Psoas muscle (tissue), 8 donors: ENCODE measurements around the gene UIMC1. TPM values are rescaled to one million over a fixed set of nuclear protein-coding genes. Genes with fewer than 3 reads are reported as not detected.

ENCODE experiments used
- ATAC-seq, 4 donors: fragments of 200-7000 bp; cut with Tn5 transposase; one replicate each; pipeline ENCODE4 v1.9.1; 2020; ENCODE audit warnings: moderate library complexity in 3 of 4, mild to moderate bottlenecking in 2 of 4
- DNase-seq, 2 donors: peaks; one replicate each; pipeline ENCODE4 v3.0.0-alpha.2; 2020
- H3K27ac ChIP-seq: fragments of 200-600 bp; one replicate; pipeline ENCODE4 v1.8.0; 2022
- H3K27me3 ChIP-seq, 3 donors: fragments of 200-600 bp in 1 of 3; one replicate each; pipeline versions ENCODE4 v1.6.1 to v1.8.0; 2013 to 2022; ENCODE audit warnings: low read length in 2 of 3, mild to moderate bottlenecking in 2 of 3, moderate library complexity in 1 of 3; ENCODE audit not compliant: insufficient read depth in 3 of 3
- H3K36me3 ChIP-seq, 2 donors: fragments of 200-600 bp in 1 of 2; one replicate each; pipeline versions ENCODE4 v1.6.1 to v1.8.0; 2013 to 2022; ENCODE audit warnings: low read depth in 1 of 2, mild to moderate bottlenecking in 1 of 2, moderate library complexity in 1 of 2; ENCODE audit not compliant: insufficient read depth in 1 of 2
- H3K4me1 ChIP-seq: fragments of 200-600 bp; one replicate; pipeline ENCODE4 v1.8.0; 2022
- H3K4me3 ChIP-seq: fragments of 200-600 bp; one replicate; pipeline ENCODE4 v1.8.0; 2022; ENCODE audit warnings: mild to moderate bottlenecking
- H3K9me3 ChIP-seq: fragments of 200-600 bp; one replicate; pipeline ENCODE4 v1.8.0; 2022
- WGBS, 3 donors: extraction: QIAGEN DNeasy Blood & Tissue Kit; methylation state at CpG; one replicate each; pipeline versions ENCODE4 v1.1.6 to v1.1.7; 2013; 5-methylcytosine and 5-hydroxymethylcytosine counted together
- intact Hi-C, 2 donors: fragments of 100-400 bp; cut with DNase I; formaldehyde crosslinking; loops; one replicate each; pipeline versions ENCODE4 v1.11.0 to v1.14.2; 2022
- polyA plus RNA-seq, 3 donors: library from polyadenylated mRNA; stranded (reverse); fragments of 200-250 nt; gene quantifications; one replicate each; pipeline ENCODE4 v1.2.3, GENCODE V29; 2013
- total RNA-seq, 4 donors: library from RNA; stranded (reverse); fragmentation: NEBNext Ultra II Directional in 2 of 4; extraction: Animal tissue kit (Norgen Biotek cat#: 25700) in 2 of 4; gene quantifications; one replicate each; pipeline versions ENCODE4 v1.2.1 to v1.2.4, GENCODE V29; 2021 to 2023
- TF ChIP-seq, protein P1 (sequence below): fragments of 200-600 bp; IDR thresholded peaks from one replicate; pipeline ENCODE4 v1.8.0; 2022; ENCODE audit warnings: antibody characterized with exemption
- donor health status: healthy with polysubstance abuse.
- donor health status: DM: no; HTN: no; CAD: no; lungs with moderate emphysema.
- donor health status: Bipolar disorder and iron deficiency.
- donor health status: healthy.
- donor health status: DM: yes; HTN: yes; CAD: no.
- donor health status: DM: no; HTN: no; CAD: no.
- donor health status: DM: no; HTN: no; CAD: no.
- donor health status: DM: yes; HTN: yes; CAD: no.

The UIMC1 gene
- total and polyA plus RNA-seq, 7 donors, result 12.7 to 40.0 (median 26.1) TPM

DNA sequence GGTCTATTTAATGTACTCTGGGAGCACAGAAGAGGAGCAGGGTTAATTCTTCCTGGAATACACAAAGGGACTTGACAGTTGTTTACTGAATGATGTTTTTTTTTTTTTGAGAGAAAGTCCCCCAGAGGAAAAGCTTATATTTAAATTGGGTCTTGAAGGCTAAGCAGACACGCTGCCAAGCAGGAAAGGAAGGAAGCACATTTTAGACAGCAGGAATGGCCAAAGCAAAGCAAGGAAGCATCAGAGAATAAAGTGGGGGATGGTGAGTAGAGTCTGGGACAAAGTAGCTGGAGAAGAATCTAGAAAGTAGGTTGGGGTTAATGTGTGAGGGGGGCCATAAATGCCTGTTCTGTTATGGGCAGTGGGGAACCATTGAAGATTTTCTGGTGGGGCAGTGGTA lies 37.4 kb upstream of the UIMC1 start:
- H3K27me3 ChIP-seq, result no peaks in the 10 kb centered on the region
- WGBS, 3 donors, result 64 to 83% (median 72%) methylated on average over 1 of the region's 1 CpG
- DNase-seq (no peak), ATAC-seq (no peak)
- no peak overlapping the region for H3K27ac ChIP-seq
- H3K36me3 ChIP-seq, result peaks cover 19 to 73% of the 10 kb centered on the region in 2 donors
- H3K4me3 ChIP-seq, result no peak overlapping the region
- no peaks in the 10 kb centered on the region for H3K9me3 ChIP-seq
- TF ChIP-seq, protein P1, sequence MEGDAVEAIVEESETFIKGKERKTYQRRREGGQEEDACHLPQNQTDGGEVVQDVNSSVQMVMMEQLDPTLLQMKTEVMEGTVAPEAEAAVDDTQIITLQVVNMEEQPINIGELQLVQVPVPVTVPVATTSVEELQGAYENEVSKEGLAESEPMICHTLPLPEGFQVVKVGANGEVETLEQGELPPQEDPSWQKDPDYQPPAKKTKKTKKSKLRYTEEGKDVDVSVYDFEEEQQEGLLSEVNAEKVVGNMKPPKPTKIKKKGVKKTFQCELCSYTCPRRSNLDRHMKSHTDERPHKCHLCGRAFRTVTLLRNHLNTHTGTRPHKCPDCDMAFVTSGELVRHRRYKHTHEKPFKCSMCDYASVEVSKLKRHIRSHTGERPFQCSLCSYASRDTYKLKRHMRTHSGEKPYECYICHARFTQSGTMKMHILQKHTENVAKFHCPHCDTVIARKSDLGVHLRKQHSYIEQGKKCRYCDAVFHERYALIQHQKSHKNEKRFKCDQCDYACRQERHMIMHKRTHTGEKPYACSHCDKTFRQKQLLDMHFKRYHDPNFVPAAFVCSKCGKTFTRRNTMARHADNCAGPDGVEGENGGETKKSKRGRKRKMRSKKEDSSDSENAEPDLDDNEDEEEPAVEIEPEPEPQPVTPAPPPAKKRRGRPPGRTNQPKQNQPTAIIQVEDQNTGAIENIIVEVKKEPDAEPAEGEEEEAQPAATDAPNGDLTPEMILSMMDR, result no peak
- intact Hi-C loops, result no loop called here
- no peaks in the 10 kb centered on the region for H3K4me1 ChIP-seq

DNA sequence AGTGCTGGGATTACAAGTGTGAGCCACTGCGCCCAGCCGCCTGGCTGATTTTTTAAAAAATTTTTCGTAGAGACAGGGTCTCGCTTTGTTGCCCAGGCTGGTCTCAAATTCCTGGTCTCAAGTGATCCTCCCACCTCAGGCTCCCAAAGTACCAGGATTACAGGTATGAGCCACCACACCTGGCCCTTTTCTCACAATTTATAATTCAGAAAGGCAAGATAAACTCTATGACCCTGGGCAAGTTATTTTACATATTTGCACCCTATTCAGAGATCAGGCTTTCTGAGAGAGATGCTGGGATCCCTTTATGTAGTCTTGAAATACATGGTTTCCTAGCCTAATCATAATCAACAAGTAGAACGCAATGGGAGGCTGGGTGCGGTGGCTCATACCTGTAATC lies 36.5 kb upstream of the UIMC1 start:
- WGBS, 3 donors, result 95 to 98% (median 97%) methylated on average over 6 of the region's 6 CpGs
- Histone ChIP-seq H3K4me3 (no peak overlapping the region), H3K9me3 (no peaks in the 10 kb centered on the region), H3K36me3 (peaks cover 19 to 69% of the 10 kb centered on the region in 2 donors), H3K27me3 (no peaks in the 10 kb centered on the region), H3K4me1 (no peaks in the 10 kb centered on the region), H3K27ac (no peak overlapping the region)
- DNase-seq, result no peak
- ATAC-seq, result no peak
- TF ChIP-seq, protein P1, result no peak
- intact Hi-C loops, result no loop called here

DNA sequence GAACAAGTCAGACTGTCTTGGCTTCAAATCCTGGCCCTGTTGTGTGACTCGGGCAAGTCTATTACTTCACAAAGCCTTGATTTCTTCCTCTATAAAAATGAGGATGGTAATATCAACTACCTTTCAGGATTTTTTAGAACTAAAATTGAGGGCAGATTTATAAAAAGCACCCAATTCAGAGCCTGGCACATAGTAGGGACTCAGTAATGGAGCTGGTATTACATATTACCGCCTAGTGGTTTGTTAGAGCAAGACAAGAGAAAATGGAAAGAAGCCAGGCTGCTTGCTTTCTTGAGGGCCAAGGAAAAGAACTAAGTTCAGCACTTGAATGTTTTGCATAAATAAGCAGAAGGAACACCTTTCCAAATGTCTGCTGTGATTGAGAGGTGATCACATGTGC lies 35.4 kb upstream of the UIMC1 start:
- H3K4me3 ChIP-seq, result no peak overlapping the region
- H3K36me3 ChIP-seq, result peaks cover 19 to 65% of the 10 kb centered on the region in 2 donors
- no peaks in the 10 kb centered on the region for H3K27me3 ChIP-seq
- DNase-seq (no peak), ATAC-seq (no peak)
- intact Hi-C loops, result no loop called here
- H3K27ac ChIP-seq, result no peak overlapping the region
- no peaks in the 10 kb centered on the region for H3K9me3 ChIP-seq
- WGBS, 3 donors, result 92 to 98% (median 95%) methylated on average over 2 of the region's 2 CpGs
- TF ChIP-seq, protein P1, result no peak
- no peaks in the 10 kb centered on the region for H3K4me1 ChIP-seq

DNA sequence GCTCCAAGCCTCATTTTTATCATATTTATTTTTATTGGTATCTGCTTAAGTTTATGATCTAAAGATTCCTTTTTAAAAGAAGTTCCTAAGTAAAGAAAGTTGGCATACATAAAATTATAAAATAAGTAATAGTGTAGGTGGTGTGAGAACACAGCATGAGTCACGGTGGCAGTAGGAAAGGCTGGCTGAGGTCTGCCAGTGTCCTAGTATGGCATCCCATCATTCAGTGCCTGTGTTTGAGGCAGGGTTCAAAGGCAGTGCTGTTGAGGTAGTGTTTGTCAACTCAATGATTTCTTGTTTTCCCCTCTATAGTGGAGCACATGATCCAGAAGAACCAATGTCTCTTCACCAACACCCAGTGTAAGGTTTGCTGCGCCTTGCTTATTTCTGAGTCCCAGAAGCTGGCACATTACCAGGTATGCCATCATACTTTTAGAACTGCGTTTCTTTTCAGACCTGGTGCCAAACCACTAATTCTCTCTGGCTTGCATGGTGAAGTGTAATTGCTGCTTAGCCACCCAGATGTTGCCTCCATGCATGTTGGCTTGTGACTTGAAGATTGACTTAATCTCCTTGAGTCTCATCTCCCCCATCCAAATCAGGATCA lies 34.3 kb upstream of the UIMC1 start:
- Histone ChIP-seq H3K36me3 (peaks cover 19 to 57% of the 10 kb centered on the region in 2 donors), H3K27me3 (no peaks in the 10 kb centered on the region), H3K9me3 (no peaks in the 10 kb centered on the region), H3K27ac (no peak overlapping the region), H3K4me3 (no peak overlapping the region), H3K4me1 (no peaks in the 10 kb centered on the region)
- DNase-seq (no peak), ATAC-seq (peak in 3 of 4 donors; percentile 32 to 64 (median 44))
- intact Hi-C loops, result no loop called here
- TF ChIP-seq, protein P1, result no peak
- WGBS, 3 donors, result 57 to 74% (median 62%) methylated on average over 3 of the region's 3 CpGs

DNA sequence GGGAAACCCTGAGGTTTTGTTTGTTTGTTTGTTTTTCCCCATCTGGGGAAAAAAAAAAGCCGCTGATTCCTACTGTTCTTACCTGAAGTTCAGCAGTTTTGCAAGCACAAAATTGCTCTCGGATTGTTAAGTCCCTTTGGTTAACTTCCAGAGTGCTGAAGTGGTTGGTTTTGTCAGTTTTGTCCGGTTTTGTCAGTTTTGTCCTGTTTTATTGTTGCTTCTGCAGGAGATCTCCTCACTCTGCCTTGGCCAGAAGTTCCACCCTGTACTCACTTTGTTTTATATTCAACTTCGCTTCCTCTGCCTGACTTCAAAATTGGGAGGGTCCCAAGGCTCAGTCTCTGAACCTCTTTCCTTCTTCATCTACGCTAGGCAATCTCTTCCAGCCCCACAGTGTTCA lies 30.3 kb upstream of the UIMC1 start:
- H3K9me3 ChIP-seq, result no peaks in the 10 kb centered on the region
- no peak for DNase-seq
- no peak for ATAC-seq
- no peak overlapping the region for H3K4me3 ChIP-seq
- H3K4me1 ChIP-seq, result no peaks in the 10 kb centered on the region
- intact Hi-C loops, result no loop called here
- H3K36me3 ChIP-seq, result peaks cover 4 to 27% of the 10 kb centered on the region in 2 donors
- H3K27ac ChIP-seq, result no peak overlapping the region
- H3K27me3 ChIP-seq, result no peaks in the 10 kb centered on the region
- 87 to 92% (median 92%) methylated on average over 5 of the region's 5 CpGs for WGBS, 3 donors
- TF ChIP-seq, protein P1, result no peak
